H1 (cell line): ENCODE measurements around the gene ITGA4.

Source experiments
- CTCF ChIP-seq, 3 experiments: IDR thresholded peaks; 1 replicate in 2 of 3; 2 replicates in 1 of 3; pipeline versions ENCODE4 v1.5.1 to v1.6.1; 2011; ENCODE audit warnings: low read length in 3 of 3, mild to moderate bottlenecking in 3 of 3, inconsistent platforms in 2 of 3, low read depth in 1 of 3, moderate library complexity in 1 of 3; ENCODE audit not compliant: insufficient read depth in 1 of 3; ENCODE audit errors: control extremely low read depth in 1 of 3
- EZH2 ChIP-seq: fragments of 200-600 bp; sonication (generic); IDR thresholded peaks from 2 replicates; pipeline ENCODE4 v1.7.1; 2012; ENCODE audit warnings: low read depth, mild to moderate bottlenecking, moderate library complexity, low read length, inconsistent platforms; ENCODE audit not compliant: severe bottlenecking
- HDAC2 ChIP-seq, 2 experiments: fragments of 300-600 bp in 1 of 2; sonication (generic) in 1 of 2; IDR thresholded peaks; 2 replicates each; pipeline ENCODE4 v1.6.1; 2011 to 2012; ENCODE audit warnings: low read depth in 2 of 2, low read length in 2 of 2, mild to moderate bottlenecking in 2 of 2, moderate library complexity in 2 of 2, borderline replicate concordance in 1 of 2, inconsistent platforms in 1 of 2
- JUND ChIP-seq: IDR thresholded peaks from 2 replicates; pipeline ENCODE4 v1.6.1; 2011; ENCODE audit warnings: mild to moderate bottlenecking, improper control_type of control experiment, low read length
- KDM5A ChIP-seq: fragments of 200-600 bp; IDR thresholded peaks from 2 replicates; pipeline ENCODE4 v1.7.1; 2012; ENCODE audit warnings: mild to moderate bottlenecking, low read length, inconsistent platforms, mixed read lengths
- NRF1 ChIP-seq: IDR thresholded peaks from 2 replicates; pipeline ENCODE4 v1.6.1; 2011; ENCODE audit warnings: mild to moderate bottlenecking, low read depth, low read length, improper control_type of control experiment
- SUZ12 ChIP-seq: fragments of 200-600 bp; sonication (generic); IDR thresholded peaks from 2 replicates; pipeline ENCODE4 v1.6.1; 2012; ENCODE audit warnings: mild to moderate bottlenecking, inconsistent platforms, low read length, moderate library complexity, mixed read lengths
- TBP ChIP-seq: IDR thresholded peaks from 2 replicates; pipeline ENCODE4 v1.6.1; 2011; ENCODE audit warnings: low read depth, low read length, improper control_type of control experiment

- TF ChIP-seq JUND (no peak), CTCF (IDR thresholded peaks at IDR 0.05; ENCODE audit: control extremely low read depth in 1 of 3, insufficient read depth in 1 of 3, low read depth in 1 of 3, low read length in 3 of 3) (no peak), HDAC2 (IDR thresholded peaks at IDR 0.05; ENCODE audit: borderline replicate concordance in 1 of 2, low read depth in 2 of 2, low read length in 2 of 2) (no peak), TBP (no peak), EZH2 (no peak), KDM5A (no peak), NRF1 (no peak), SUZ12 (no peak)
These were observed 28.4 kb downstream of the ITGA4 start for GRCh38 chr2:181485638-181485946.
